GM21360 (cell line): ENCODE results near the gene CPNE9.

Source experiments
- ATAC-seq: cut with Tn5 transposase; IDR thresholded peaks from one replicate; pipeline ENCODE4 v1.9.1; 2021; ENCODE audit warnings: mild to moderate bottlenecking, moderate library complexity; ENCODE audit not compliant: unreplicated experiment

The CPNE9 gene

GRCh38 chr3:9686050-9686550 is 17.5 kb upstream of the CPNE9 start:
- ATAC-seq: no peak

GRCh38 chr3:9686703-9687102 is 16.9 kb upstream of the CPNE9 start:
- no peak for ATAC-seq

GRCh38 chr3:9687514-9687913 is 16.1 kb upstream of the CPNE9 start:
- ATAC-seq: no peak

GRCh38 chr3:9688961-9689360 is 14.7 kb upstream of the CPNE9 start:
- ATAC-seq: no peak

GRCh38 chr3:9689757-9690156 is 13.9 kb upstream of the CPNE9 start:
- no peak for ATAC-seq

GRCh38 chr3:9690451-9691450 is 12.9 kb upstream of the CPNE9 start:
- peak; percentile 94 for ATAC-seq

GRCh38 chr3:9691636-9692035 is 12.0 kb upstream of the CPNE9 start:
- no peak for ATAC-seq

- no peak for ATAC-seq
Measured at GRCh38 chr3:9692416-9692815, 11.2 kb upstream of the CPNE9 start.

GRCh38 chr3:9695345-9695744 is 8.3 kb upstream of the CPNE9 start:
- ATAC-seq: no peak

GRCh38 chr3:9695746-9696145 is 7.9 kb upstream of the CPNE9 start:
- ATAC-seq: no peak

GRCh38 chr3:9696480-9697220 is 7.0 kb upstream of the CPNE9 start:
- ATAC-seq: no peak

GRCh38 chr3:9697892-9698291 is 5.7 kb upstream of the CPNE9 start:
- ATAC-seq: no peak

GRCh38 chr3:9698293-9698692 is 5.3 kb upstream of the CPNE9 start:
- no peak for ATAC-seq

GRCh38 chr3:9700536-9700935 is 3.1 kb upstream of the CPNE9 start:
- ATAC-seq: no peak

- no peak for ATAC-seq
Measured at GRCh38 chr3:9701006-9701405, 2.6 kb upstream of the CPNE9 start.

GRCh38 chr3:9701711-9702110 is 1.9 kb upstream of the CPNE9 start:
- no peak for ATAC-seq

GRCh38 chr3:9703240-9703639 is 393 bp upstream of the CPNE9 start:
- ATAC-seq: no peak

GRCh38 chr3:9704347-9705322 is 1.0 kb downstream of the CPNE9 start:
- no peak for ATAC-seq

- ATAC-seq: no peak
Measured at GRCh38 chr3:9710174-9710739, 6.6 kb downstream of the CPNE9 start.

- no peak for ATAC-seq
Measured at GRCh38 chr3:9712415-9712814, 8.8 kb downstream of the CPNE9 start.
